Cortex of kidney (tissue), 1 donor: ENCODE data around the gene TRIM34.
"Not testable (repeated sequence)": the region's sequence is repeated elsewhere in the genome, so short reads cannot be mapped to it uniquely, and the experiment has no call there.

Experiments used
- DNase-seq: peaks from one replicate; lab custom pipeline; 2025; lab: John Stamatoyannopoulos, UW

Gene TRIM34, protein sequence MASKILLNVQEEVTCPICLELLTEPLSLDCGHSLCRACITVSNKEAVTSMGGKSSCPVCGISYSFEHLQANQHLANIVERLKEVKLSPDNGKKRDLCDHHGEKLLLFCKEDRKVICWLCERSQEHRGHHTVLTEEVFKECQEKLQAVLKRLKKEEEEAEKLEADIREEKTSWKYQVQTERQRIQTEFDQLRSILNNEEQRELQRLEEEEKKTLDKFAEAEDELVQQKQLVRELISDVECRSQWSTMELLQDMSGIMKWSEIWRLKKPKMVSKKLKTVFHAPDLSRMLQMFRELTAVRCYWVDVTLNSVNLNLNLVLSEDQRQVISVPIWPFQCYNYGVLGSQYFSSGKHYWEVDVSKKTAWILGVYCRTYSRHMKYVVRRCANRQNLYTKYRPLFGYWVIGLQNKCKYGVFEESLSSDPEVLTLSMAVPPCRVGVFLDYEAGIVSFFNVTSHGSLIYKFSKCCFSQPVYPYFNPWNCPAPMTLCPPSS

DNA sequence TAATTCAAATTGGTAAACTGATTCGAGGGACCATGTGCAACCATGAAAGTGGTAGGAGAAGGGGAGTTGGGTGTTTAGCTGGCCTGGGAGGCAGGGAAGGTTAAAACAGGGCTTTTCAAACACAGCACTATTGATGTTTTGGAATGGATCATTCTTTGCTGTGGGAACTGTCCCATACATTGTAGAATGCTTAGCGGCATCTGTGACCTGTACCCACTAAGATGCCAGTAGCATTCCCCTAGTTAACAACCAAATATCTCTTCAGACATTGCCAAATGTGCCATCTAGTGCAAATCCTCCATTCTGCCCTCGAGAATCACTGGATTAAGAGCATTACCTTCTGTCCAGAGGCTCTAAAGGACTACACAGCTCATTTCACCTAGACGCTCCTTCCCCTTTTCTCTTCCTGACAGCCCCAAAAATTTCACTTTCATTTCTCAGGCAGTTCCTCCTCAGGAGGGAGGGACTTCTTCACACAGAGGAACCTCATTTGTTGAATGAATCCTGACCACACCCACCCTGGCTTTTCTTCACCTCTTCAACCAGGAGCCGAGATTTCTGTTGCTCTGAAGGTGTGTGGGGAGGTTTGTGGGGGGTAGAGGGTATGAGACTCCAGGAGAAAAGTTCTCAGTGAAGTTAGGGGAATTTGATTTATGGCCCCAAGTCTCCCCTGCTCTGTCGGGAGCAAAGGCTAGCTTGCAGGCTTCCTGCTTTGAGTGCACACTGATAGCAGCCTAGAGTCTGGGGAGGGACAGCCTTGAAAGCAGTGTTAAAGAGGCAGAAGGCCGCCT is at the start of gene TRIM34:
Gene TRIM34 (plus strand): TSS at position 513 of the 791 bp plus-strand sequence. CDS start 7,331 bp downstream, outside the sequence.
- DNase-seq: no peak

DNA sequence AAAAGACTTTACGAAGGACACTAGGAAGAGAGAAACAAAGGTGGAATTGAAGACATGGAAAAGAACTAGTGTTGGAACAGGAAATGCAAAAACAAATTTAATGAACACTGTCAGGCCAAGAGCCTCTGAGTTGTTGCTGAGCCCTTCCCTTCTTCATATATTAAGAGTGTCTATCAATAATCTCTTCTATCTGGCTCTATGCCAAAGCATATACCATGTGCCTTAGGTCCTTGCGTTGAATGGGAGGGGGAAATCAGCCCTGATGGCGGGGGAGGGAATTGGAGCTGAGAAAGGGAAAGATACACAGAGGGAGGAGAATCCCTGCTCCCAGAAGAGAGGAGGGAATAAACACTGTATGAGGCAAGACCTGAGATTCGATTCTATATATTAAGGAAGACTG is 49.6 kb upstream of the TRIM34 start:
- no peak for DNase-seq

DNA sequence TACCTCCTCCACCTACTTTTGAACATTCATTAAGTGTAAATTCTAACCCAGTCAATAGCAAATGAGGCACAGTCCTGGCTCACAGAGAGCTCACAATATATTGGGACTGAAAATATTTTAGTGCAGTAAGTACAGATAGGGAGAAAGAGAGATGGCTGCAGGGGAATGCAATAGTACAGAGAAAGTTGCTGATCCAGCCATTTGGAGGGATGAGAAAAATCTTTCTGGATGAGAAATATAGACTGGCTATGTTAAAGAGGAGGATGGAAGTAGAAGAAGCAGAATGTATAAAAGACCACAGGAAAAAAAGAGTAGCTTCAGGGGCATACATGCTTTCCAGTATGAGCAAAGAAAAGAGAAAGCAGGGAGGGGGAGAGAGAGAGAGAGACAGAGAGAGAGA is 47.7 kb upstream of the TRIM34 start:
- no peak for DNase-seq

DNA sequence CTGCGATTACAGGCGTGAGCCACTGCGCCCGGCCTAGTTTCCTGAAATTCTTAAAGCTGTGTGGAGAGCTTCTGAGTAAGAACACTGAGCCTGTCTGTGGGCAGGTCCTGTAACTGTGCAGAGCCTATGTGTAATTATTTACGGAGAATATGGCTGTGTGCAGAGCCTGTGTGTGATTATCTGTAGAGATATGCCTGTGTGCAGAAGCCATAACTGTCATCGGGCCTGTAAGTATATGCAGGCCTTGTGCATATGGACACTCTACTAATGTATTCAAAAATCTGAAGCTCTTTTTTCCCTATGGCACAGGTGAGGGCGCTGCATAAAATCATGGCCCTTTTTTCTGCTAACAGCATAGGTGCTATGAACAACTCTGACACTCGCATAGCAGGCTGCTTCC is 44.2 kb upstream of the TRIM34 start, which contains the start of gene OR52B6:
Gene OR52B6 (plus strand): TSS at position 301 of the 400 bp plus-strand sequence. CDS start 0 bp downstream, at position 301.
- no peak for DNase-seq

DNA sequence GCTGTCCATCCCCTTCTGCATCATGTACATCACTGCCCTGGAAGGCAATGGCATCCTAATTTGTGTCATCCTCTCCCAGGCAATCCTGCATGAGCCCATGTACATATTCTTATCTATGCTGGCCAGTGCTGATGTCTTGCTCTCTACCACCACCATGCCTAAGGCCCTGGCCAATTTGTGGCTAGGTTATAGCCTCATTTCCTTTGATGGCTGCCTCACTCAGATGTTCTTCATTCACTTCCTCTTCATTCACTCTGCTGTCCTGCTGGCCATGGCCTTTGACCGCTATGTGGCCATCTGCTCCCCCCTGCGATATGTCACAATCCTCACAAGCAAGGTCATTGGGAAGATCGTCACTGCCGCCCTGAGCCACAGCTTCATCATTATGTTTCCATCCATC is 43.8 kb upstream of the TRIM34 start:
- DNase-seq: no peak

DNA sequence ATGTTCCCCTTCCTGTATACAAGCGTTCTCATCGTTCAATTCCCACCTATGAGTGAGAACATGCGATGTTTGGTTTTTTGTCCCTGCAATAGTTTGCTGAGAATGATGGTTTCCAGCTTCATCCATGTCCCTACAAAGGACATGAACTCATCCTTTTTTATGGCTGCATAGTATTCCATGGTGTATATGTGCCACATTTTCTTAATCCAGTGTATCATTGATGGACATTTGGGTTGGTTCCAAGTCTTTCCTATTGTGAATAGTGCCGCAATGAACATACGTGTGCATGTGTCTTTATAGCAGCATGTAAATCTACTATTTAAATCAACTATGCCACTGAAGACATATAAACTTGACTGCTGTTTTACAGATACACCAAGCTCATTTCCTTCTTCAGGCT is 40.3 kb upstream of the TRIM34 start:
- DNase-seq: not testable (repeated sequence)

DNA sequence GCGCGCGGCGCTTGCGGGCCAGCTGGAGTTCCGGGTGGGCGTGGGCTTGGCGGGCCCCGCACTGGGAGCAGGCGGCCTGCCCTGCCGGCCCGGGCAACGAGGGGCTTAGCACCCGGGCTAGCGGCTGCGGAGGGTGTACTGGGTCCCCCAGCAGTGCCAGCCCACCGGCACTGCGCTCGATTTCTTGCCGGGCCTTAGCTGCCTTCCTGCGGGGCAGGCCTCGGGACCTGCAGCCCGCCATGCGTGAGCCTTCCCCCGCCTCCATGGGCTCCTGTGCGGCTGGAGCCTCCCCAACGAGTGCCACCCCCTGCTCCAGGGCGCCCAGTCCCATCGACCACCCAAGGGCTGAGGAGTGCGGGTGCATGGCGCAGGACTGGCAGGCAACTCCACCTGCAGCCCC is 34.9 kb upstream of the TRIM34 start:
- DNase-seq: not testable (repeated sequence)

DNA sequence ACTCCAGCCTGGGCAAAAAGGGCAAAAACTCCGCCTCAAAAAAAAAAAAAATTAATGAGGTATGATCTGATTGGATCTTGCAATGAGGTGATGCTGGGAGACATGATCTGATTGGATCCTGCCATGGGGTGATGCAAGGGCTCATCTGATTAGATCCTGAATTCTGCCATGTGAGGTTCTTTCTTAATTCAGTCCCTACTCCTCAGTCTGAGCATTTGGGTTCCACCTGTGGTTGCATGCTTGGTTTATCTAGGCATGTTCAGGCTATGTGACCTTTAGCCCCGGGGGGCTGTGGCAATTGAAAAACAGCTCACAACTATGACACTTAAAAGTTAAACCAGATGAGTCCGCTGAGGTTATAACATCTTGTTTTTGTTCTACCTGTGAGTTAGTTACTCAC is 33.2 kb upstream of the TRIM34 start:
- DNase-seq: no peak

DNA sequence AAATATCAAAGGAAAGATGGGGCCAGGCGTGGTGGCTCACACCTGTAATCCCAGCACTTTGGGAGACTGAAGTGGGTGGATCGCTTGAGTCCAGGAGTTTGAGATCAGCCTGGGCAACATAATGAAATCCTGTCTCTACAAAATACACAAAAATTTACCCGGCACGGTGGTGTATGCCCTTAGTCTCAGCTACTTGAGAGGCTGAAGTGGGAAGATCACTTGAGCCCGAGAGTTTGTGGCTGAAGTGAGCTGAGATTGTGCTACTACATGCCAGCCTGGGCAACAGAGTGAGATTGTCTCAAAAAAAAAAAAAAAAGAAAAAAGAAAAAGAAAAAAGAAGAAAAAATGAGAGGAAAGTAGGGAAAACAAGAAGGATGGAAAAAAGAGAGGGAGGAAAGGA is 32.2 kb upstream of the TRIM34 start:
- DNase-seq: no peak

DNA sequence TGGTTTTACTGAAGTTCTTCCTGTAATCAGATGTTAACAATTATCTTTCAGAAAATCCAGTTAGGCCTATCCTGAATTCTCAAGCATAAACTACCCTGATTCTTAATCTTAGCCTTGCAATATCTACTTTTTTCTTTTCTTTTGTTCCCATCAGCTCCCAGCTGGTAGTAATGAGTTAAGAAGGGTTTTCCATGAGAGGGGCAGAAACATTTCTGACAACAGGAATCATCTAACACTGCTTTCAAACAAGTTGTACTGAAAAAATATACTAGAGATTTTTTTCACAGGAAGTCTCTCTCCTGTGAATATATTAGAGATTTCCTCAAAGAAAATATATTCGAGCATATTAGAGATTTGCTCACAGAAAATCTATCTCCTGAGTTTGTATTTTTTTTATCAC is 31.7 kb upstream of the TRIM34 start:
- DNase-seq: no peak

DNA sequence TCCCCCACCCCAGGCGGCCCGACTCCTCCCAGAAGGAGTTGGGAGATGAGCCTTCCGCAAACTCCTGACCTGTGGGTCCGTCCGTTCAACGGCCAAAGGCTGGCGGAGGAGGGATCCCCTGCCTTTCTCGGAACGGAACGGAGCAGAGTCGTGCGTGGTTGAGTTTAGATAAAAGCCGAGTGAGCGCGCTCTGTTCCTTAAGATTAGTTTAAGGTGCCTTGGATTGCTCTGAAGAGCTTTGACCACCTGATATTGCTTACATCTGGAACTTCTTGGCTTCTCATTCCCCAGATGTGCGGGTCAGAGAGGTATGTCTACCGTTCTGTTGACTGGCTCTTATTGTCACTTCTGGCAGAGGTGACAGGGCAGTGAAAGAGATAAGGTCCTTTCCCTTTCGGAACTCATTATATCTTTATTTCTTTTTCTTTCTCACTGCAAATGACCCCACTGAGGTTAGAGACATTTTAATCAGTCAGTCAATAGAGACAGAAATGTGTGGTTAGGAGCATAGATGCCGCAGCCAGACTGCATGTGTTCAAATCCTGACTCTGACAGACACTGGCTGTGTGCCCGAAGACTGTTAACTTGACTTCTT is 28.1 kb upstream of the TRIM34 start, which contains the start of gene TRIM6:
Gene TRIM6 (plus strand): TSS at position 31 of the 595 bp plus-strand sequence. CDS start 261 bp downstream, at position 292.
- no peak for DNase-seq

DNA sequence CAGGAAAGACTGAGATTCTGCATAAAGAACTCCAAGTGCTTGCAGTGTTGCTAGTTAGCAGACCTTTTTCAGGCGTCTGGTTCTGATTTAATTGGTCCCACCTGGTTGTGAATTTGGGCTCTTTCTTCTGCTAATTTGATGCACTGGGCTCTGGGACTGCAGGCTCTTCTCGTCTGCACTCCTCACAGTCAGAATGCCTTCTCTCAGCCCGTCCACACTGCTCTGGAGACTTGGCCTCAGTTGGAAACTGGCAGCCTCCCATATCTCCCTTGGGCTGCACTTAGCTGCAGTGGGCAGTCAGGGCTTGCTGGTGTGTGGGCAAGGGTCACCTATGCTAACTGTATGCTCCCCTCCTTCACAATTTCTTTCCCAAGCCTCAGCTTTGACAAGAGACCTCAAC is 26.8 kb upstream of the TRIM34 start:
- DNase-seq: no peak

DNA sequence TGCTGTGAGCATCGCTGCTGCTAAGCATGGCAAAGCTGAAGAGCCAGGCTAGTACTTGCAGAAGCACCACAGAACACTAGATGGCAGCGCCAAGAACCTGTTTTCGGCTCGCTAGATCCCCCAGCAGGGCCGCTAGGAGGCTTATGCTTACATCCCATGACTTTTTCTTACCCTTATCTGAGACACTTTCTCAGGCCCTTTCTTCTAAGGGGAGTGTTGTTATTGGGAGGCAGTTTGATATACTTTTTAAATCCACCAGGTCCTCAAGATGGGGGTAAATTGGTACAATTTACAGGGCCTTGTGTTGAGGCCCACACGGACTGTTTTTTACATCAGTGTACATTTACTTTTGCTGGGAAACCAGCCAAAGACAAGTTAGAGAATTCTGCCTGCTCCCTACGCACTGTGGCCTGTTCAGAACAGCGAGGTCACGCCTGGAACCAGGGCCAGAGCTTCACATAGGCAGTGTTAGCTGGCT is 24.4 kb upstream of the TRIM34 start:
- no peak for DNase-seq

DNA sequence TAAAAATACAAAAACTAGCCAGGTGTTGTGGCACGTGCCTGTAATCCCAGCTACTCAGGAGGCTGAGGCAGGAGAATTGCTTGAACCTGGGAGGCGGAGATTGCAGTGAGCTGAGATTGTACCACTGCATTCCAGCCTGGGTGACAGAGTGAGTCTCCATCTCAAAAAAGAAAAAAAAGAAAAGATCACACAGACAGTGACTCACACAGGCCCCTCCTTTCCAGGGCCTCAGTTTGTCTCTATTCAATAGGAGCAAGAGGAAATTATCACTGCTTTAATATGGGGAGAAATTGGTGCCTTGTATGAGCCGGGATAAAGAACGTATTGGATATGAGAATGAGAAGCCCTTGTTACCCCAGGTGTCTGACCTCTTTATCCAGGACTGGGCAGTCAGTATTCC is 22.0 kb upstream of the TRIM34 start:
- DNase-seq: not testable (repeated sequence)

DNA sequence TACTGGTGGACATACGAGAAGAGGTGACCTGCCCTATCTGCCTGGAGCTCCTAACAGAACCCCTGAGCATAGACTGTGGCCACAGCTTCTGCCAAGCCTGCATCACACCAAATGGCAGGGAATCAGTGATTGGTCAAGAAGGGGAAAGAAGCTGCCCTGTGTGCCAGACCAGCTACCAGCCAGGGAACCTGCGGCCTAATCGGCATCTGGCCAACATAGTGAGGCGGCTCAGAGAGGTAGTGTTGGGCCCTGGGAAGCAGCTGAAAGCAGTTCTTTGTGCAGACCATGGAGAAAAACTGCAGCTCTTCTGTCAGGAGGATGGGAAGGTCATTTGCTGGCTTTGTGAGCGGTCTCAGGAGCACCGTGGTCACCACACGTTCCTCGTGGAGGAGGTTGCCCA is 21.5 kb upstream of the TRIM34 start:
- DNase-seq: no peak

DNA sequence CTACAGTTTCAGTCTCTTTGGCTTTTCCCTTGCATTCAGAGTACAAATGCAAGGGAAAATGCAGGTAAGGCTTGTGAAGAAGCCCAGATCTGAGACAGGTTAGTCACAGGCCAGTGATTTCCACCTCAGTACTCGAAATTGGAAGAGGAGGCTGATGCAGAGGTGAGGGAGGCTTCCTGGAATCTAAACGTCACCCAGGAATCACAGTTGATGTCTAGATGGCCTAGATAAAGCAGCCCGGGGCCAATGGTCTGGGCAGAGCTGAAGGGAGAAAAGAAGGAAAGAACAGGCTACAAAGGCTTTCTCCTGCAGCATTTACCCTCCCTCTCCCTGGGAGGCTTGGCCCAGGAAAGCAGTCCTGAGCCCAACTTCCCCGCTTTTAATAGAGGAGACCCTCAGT is 19.9 kb upstream of the TRIM34 start:
- DNase-seq: no peak

DNA sequence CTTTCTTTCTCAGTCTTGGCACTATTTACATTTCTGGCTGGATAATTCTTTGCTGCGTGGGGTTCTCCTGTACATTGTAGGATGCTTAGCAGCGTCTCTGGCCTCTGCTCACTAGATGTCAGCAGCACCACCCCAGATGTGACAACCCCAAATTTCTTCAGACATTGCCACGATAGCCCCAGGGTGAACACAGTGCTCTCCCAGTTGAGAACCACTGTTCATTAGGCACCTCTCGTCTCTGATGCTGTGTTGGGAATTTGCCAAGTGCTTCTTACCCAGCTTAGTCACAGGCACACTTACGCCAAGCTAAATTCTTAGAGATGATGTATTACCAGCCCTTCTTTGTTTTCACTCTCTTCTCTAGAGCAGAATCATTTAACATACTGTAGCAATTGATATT is 19.0 kb upstream of the TRIM34 start:
- no peak for DNase-seq

DNA sequence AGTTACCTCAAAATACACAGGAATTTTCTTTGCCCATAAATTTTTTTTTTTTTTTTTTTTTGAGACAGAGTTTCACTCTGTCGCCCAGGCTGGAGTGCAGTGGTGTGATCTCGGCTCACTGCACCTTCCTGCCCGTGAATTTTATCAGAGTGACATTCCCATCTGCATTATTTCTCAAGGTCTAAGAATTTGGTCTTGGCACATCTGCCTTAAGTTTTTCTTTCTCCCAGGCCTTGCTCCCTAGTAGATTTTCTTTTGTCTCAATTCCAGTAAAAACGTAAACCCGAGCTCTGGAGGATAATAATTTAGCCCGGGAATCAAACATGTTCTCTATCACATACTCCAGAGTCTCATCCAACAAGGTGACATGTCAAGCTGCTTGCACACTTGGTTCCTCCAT is 16.0 kb upstream of the TRIM34 start:
- DNase-seq: no peak

DNA sequence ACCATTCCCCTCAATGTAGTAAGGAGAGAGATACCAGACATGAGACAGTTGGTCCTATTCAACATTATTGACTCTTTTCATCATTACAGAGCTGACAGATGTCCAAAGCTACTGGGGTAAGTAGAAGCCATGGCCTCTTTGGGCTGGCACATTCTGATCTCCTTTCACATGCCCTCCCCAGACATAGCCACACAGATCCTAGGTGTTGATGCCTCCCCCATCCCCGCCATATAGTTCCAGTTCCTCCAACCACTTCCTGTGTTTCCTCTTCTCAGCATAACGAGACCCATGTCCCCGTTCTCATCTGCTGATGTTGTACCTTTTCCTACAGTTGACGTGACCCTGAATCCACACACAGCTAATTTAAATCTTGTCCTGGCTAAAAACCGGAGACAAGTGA is 14.4 kb upstream of the TRIM34 start:
- DNase-seq: no peak

DNA sequence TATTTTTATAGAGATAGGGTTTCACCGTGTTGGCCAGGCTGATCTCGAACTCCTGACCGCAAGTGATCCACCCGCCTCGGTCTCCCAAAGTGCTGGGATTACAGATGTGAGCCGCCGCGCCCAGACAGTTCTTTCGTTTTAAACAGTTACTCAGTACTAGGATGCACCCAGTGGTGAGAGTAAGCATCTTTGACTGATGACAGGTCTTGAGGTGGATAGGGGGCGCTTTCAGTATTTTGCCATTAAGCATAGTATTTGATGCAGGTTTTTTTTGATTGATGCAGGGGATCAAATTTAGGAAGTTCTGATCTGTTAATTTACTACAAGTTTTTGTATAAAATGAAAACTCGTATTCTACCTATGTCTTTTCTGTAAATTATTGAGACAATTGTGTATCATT is 13.2 kb upstream of the TRIM34 start:
- no peak for DNase-seq

DNA sequence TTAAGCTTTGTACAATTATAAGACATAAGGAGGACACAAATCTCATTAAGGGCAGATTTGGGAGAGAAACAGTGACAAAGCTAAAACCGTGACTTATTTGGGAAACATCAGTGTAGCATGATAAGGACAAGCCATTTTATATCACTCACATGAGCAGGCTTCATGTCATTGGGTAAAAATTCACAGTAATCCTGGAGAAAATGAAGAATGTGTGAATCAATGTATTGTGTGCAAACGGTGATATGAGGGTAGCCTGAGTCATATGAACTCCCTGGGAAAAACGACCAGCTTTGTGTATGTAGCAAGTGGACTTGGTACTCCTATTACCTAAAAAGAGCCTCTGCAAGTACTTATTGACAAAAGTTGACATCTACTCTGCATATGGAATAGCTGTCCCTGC is 6.0 kb upstream of the TRIM34 start:
- no peak for DNase-seq
